B cell (primary cell): ENCODE data around the gene CLCN5. TPM values are rescaled to one million over a fixed set of nuclear protein-coding genes. Genes with fewer than 3 reads are reported as not detected.

ENCODE experiments used
- ATAC-seq: fragments of 200-7000 bp; cut with Tn5 transposase; one replicate; pipeline ENCODE4 v1.10.0; 2021; ENCODE audit warnings: low read depth, mild to moderate bottlenecking, moderate number of reproducible peaks, moderate library complexity
- CTCF ChIA-PET: fragments of 350-600 bp; sonication (Branson Sonifier 250); formaldehyde crosslinking; loops from one replicate; lab custom pipeline; 2021; ENCODE audit warnings: antibody characterized with exemption, inconsistent platforms; lab: Charles Lee
- POLR2A ChIA-PET: fragments of 350-600 bp; sonication (Branson Sonifier 250); formaldehyde crosslinking; loops from one replicate; lab custom pipeline; 2021; ENCODE audit warnings: antibody characterized with exemption; lab: Charles Lee
- DNase-seq: peaks from one replicate; pipeline ENCODE4 v3.0.0; 2013
- H2AFZ ChIP-seq: 2 replicates; pipeline ENCODE4 v1.6.1; 2012; ENCODE audit warnings: mild to moderate bottlenecking, low read depth, low read length; ENCODE audit not compliant: insufficient read depth, poor library complexity, severe bottlenecking
- H3K27ac ChIP-seq, 2 donors: 1 replicate in 1 of 2; 2 replicates in 1 of 2; pipeline ENCODE4 v1.5.1; 2012 to 2013; ENCODE audit warnings: low read length in 2 of 2, mild to moderate bottlenecking in 2 of 2, moderate library complexity in 1 of 2
- H3K27me3 ChIP-seq, 4 experiments: fragments of 200-600 bp in 1 of 4; sonication (generic) in 1 of 4; replicated peaks in 1 of 4; 1 replicate in 2 of 4; 2 replicates in 2 of 4; pipeline versions ENCODE4 v1.6.1 to v1.7.0; 2013 to 2016; ENCODE audit warnings: low read length in 3 of 4, mild to moderate bottlenecking in 2 of 4, mixed read lengths in 1 of 4, moderate library complexity in 1 of 4; ENCODE audit not compliant: insufficient read depth in 4 of 4, control insufficient read depth in 3 of 4; ENCODE audit errors: control extremely low read depth in 1 of 4
- H3K36me3 ChIP-seq, 2 experiments: replicated peaks in 1 of 2; 1 replicate in 1 of 2; 2 replicates in 1 of 2; pipeline versions ENCODE4 v1.6.1 to v1.7.1; 2013; ENCODE audit warnings: low read length in 1 of 2; ENCODE audit not compliant: insufficient read depth in 2 of 2, control insufficient read depth in 1 of 2; ENCODE audit errors: control extremely low read depth in 1 of 2, extremely low read depth in 1 of 2
- H3K4me1 ChIP-seq, 2 donors: fragments of 200-600 bp in 1 of 2; sonication (generic) in 1 of 2; 1 replicate in 1 of 2; 2 replicates in 1 of 2; pipeline versions ENCODE4 v1.5.1 to v1.6.1; 2013 to 2017; ENCODE audit warnings: low read length in 2 of 2; ENCODE audit not compliant: control insufficient read depth in 2 of 2, insufficient read depth in 2 of 2
- H3K4me2 ChIP-seq: replicated peaks from 2 replicates; pipeline ENCODE3; 2012; ENCODE audit warnings: mild to moderate bottlenecking, low read depth, low read length; ENCODE audit not compliant: poor library complexity, severe bottlenecking
- H3K4me3 ChIP-seq, 5 experiments: fragments of 200-600 bp in 1 of 5; sonication (generic) in 1 of 5; 1 replicate in 3 of 5; 2 replicates in 2 of 5; pipeline versions ENCODE4 v1.5.1 to v1.7.0; 2011 to 2016; ENCODE audit warnings: low read length in 4 of 5, mild to moderate bottlenecking in 4 of 5, low read depth in 2 of 5, control low read depth in 1 of 5, moderate library complexity in 1 of 5; ENCODE audit not compliant: insufficient read depth in 1 of 5; ENCODE audit errors: control extremely low read depth in 1 of 5, extremely low read depth in 1 of 5
- H3K79me2 ChIP-seq: fragments of 200-600 bp; sonication (generic); one replicate; pipeline ENCODE4 v1.6.0; 2016; ENCODE audit warnings: low read length; ENCODE audit not compliant: control insufficient read depth, insufficient read depth
- H3K9ac ChIP-seq: fragments of 200-600 bp; sonication (generic); 2 replicates; pipeline ENCODE4 v1.6.1; 2017; ENCODE audit warnings: mild to moderate bottlenecking, low read length, moderate library complexity
- H3K9me3 ChIP-seq, 3 donors: one replicate each; pipeline versions ENCODE4 v1.6.1 to v1.7.1; 2013; ENCODE audit warnings: low read length in 2 of 3; ENCODE audit not compliant: control insufficient read depth in 2 of 3, insufficient read depth in 1 of 3; ENCODE audit errors: control extremely low read depth in 1 of 3
- H4K20me1 ChIP-seq: 2 replicates; pipeline ENCODE4 v1.6.0; 2012; ENCODE audit warnings: mild to moderate bottlenecking, low read length; ENCODE audit not compliant: insufficient read depth, control insufficient read depth, poor library complexity, severe bottlenecking
- H3K27ac Mint-ChIP-seq: one replicate; pipeline ENCODE4 v1.8.0; 2021; ENCODE audit warnings: mixed read lengths
- H3K27me3 Mint-ChIP-seq: one replicate; pipeline ENCODE4 v1.8.0; 2021; ENCODE audit warnings: mixed read lengths
- H3K4me1 Mint-ChIP-seq: one replicate; pipeline ENCODE4 v1.8.0; 2021; ENCODE audit warnings: mixed read lengths
- H3K4me3 Mint-ChIP-seq: one replicate; pipeline ENCODE4 v1.8.0; 2021; ENCODE audit warnings: mixed read lengths
- H3K9me3 Mint-ChIP-seq: one replicate; pipeline ENCODE4 v1.8.0; 2022; ENCODE audit warnings: mixed read lengths; ENCODE audit not compliant: insufficient read depth
- EZH2 ChIP-seq: IDR thresholded peaks from 2 replicates; pipeline ENCODE4 v1.6.1; 2012; ENCODE audit warnings: borderline replicate concordance, low read depth, mild to moderate bottlenecking, moderate library complexity, low read length; ENCODE audit not compliant: insufficient read depth, poor library complexity, severe bottlenecking
- WGBS: methylation state at CpG from one replicate; pipeline ENCODE4 v1.1.5; 2013; ENCODE audit warnings: missing lambda C conversion rate; ENCODE audit not compliant: insufficient coverage; 5-methylcytosine and 5-hydroxymethylcytosine counted together
- intact Hi-C: fragments of 100-400 bp; cut with micrococcal nuclease; formaldehyde crosslinking; loops from one replicate; pipeline ENCODE4 v1.10.0; 2022
- polyA plus RNA-seq: library from polyadenylated mRNA; depleted of rRNA; stranded (reverse); fragments of >200 nt; gene quantifications from 2 replicates; pipeline ENCODE4 v1.2.3, GENCODE V29; 2012
- total RNA-seq, 2 donors: library from RNA; stranded (reverse); fragments of 120-200 nt in 1 of 2; gene quantifications; 1 replicate in 1 of 2; 2 replicates in 1 of 2; pipeline versions ENCODE4 v1.2.3 to v1.2.4, GENCODE V29; 2013 to 2022
- TF ChIP-seq, protein P1 (sequence below): fragments of 200-600 bp; IDR thresholded peaks from one replicate; pipeline ENCODE4 v1.8.0; 2022; ENCODE audit warnings: antibody characterized with exemption, mild to moderate bottlenecking

Gene CLCN5
- total and polyA plus RNA-seq, 2 donors (not counting 1 experiment from before 2014, with no cell fraction given): 0.55 to 3.6 TPM

DNA sequence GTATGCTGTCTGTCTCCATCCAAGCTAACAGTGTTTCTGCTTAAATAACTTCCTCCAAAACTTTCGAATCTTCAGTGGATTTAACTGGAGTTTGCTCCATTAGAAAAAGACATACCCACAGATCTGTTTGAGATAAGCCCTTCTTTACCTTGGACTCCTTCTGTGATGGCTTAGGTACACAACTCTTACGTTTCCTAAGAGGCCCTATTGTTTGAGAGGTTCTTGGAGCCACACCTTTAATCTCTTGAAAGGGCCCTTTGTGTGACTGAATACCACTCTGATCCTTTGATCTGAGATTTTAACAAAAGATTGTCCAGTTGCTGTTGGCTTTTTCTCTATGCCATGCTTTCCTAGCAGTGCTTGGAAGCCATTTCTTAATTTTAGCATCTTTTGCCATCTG lies 185.9 kb downstream of the CLCN5 start:
- H3K4me2 ChIP-seq: no peak overlapping the region
- WGBS: no CpG with 5 or more reads among the region's 2 CpGs
- DNase-seq: no peak
- Mint-ChIP-seq H3K27me3 (no peaks in the 10 kb centered on the region), H3K27ac (no peak overlapping the region), H3K4me3 (no peak overlapping the region), H3K4me1 (peaks cover 13% of the 10 kb centered on the region), H3K9me3 (no peaks in the 10 kb centered on the region)
- TF ChIP-seq EZH2: no peak
- TF ChIP-seq, protein P1, sequence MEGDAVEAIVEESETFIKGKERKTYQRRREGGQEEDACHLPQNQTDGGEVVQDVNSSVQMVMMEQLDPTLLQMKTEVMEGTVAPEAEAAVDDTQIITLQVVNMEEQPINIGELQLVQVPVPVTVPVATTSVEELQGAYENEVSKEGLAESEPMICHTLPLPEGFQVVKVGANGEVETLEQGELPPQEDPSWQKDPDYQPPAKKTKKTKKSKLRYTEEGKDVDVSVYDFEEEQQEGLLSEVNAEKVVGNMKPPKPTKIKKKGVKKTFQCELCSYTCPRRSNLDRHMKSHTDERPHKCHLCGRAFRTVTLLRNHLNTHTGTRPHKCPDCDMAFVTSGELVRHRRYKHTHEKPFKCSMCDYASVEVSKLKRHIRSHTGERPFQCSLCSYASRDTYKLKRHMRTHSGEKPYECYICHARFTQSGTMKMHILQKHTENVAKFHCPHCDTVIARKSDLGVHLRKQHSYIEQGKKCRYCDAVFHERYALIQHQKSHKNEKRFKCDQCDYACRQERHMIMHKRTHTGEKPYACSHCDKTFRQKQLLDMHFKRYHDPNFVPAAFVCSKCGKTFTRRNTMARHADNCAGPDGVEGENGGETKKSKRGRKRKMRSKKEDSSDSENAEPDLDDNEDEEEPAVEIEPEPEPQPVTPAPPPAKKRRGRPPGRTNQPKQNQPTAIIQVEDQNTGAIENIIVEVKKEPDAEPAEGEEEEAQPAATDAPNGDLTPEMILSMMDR: no peak
- CTCF ChIA-PET: no interaction called here
- intact Hi-C loops: no loop called here
- H3K27ac ChIP-seq: no peak overlapping the region
- no peak for ATAC-seq
- H3K36me3 ChIP-seq: no peaks in the 10 kb centered on the region
- H3K4me1 ChIP-seq: peaks cover 5 to 8% of the 10 kb centered on the region in 2 donors
- no peak overlapping the region for H3K9ac ChIP-seq
- H3K27me3 ChIP-seq: no peaks in the 10 kb centered on the region
- H3K79me2 ChIP-seq: no peaks in the 10 kb centered on the region
- H2AFZ ChIP-seq: no peak overlapping the region
- H4K20me1 ChIP-seq: no peaks in the 10 kb centered on the region
- no peaks in the 10 kb centered on the region for H3K9me3 ChIP-seq
- H3K4me3 ChIP-seq: no peak overlapping the region
- POLR2A ChIA-PET: no interaction called here

DNA sequence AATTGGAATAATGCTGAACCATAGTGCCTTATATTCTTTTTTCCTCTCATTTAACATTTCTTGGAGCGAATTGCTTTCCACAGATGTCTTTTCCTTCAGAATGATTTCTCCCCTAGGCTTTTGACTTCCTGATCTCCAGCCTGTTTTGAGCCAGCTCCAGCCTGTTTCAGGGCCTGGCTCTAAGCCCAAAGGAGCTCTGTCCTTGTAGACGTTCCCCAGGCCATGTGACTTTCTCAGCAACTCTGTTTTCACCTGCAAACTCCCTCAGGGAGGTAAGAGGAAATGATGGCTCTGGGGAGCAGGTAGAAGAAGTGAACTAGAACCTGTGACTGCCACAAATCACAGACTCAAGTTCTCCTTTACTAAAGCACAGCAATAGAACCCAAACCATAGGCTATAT lies 189.3 kb downstream of the CLCN5 start:
- no peaks in the 10 kb centered on the region for H3K79me2 ChIP-seq

More for the DNA sequence above, 189.3 kb downstream of the CLCN5 start:
- intact Hi-C loops: no loop called here
- peak overlapping the region; percentile 28 for H3K4me2 ChIP-seq
- no peaks in the 10 kb centered on the region for H3K27me3 ChIP-seq
- DNase-seq (peak; percentile 3), ATAC-seq (no peak)
- no peak overlapping the region for H3K27ac ChIP-seq
- no peak overlapping the region for H3K9ac ChIP-seq
- no peaks in the 10 kb centered on the region for H3K9me3 ChIP-seq
- H2AFZ ChIP-seq: no peak overlapping the region
- peaks cover 8 to 11% of the 10 kb centered on the region in 2 donors for H3K4me1 ChIP-seq
- TF ChIP-seq, protein P1: no peak
- TF ChIP-seq EZH2: no peak
- no peaks in the 10 kb centered on the region for H3K27me3 Mint-ChIP-seq
- H4K20me1 ChIP-seq: no peaks in the 10 kb centered on the region
- POLR2A ChIA-PET: no interaction called here
- CTCF ChIA-PET: no interaction called here
- H3K9me3 Mint-ChIP-seq: no peaks in the 10 kb centered on the region
- 83% methylated on average over 1 of the region's 2 CpGs for WGBS
- no peak overlapping the region for H3K4me3 Mint-ChIP-seq
- H3K4me1 Mint-ChIP-seq: peaks cover 23% of the 10 kb centered on the region
- H3K36me3 ChIP-seq: no peaks in the 10 kb centered on the region
- H3K4me3 ChIP-seq: no peak overlapping the region
- H3K27ac Mint-ChIP-seq: no peak overlapping the region
